Endothelial cell of umbilical vein (primary cell): ENCODE measurements around the gene AZI2.

Experiments
- CTCF ChIP-seq, 2 donors: IDR thresholded peaks; 1 replicate in 1 of 2; 2 replicates in 1 of 2; pipeline ENCODE4 v1.5.1; 2011; ENCODE audit warnings: low read length in 2 of 2, mild to moderate bottlenecking in 2 of 2, moderate library complexity in 2 of 2, control low read depth in 1 of 2, inconsistent platforms in 1 of 2, low read depth in 1 of 2; ENCODE audit not compliant: insufficient read depth in 1 of 2; ENCODE audit errors: extremely low read depth in 1 of 2
- EZH2 ChIP-seq: IDR thresholded peaks from 2 replicates; pipeline ENCODE4 v1.6.1; 2012; ENCODE audit warnings: borderline replicate concordance, low read depth, mild to moderate bottlenecking, moderate library complexity, low read length, inconsistent platforms; ENCODE audit not compliant: severe bottlenecking
- FOS ChIP-seq: IDR thresholded peaks from 2 replicates; pipeline ENCODE4 v1.6.1; 2011; ENCODE audit warnings: mild to moderate bottlenecking, low read length, moderate library complexity, borderline replicate concordance; ENCODE audit not compliant: insufficient read depth
- GATA2 ChIP-seq: IDR thresholded peaks from 2 replicates; pipeline ENCODE4 v1.7.0; 2011; ENCODE audit warnings: low read depth, mild to moderate bottlenecking, moderate library complexity, mixed read lengths, low read length; ENCODE audit not compliant: insufficient read length, insufficient read depth
- JUN ChIP-seq: IDR thresholded peaks from 2 replicates; pipeline ENCODE4 v1.6.1; 2011; ENCODE audit warnings: borderline replicate concordance, low read depth; ENCODE audit not compliant: insufficient read length, insufficient read depth
- MAX ChIP-seq: IDR thresholded peaks from 2 replicates; pipeline ENCODE4 v1.6.1; 2011; ENCODE audit not compliant: insufficient read depth, insufficient read length
- MYC ChIP-seq: IDR thresholded peaks from one replicate; pipeline ENCODE4 v1.6.1; 2011; ENCODE audit warnings: mild to moderate bottlenecking, low read depth, low read length
- POLR2A ChIP-seq: IDR thresholded peaks from 2 replicates; pipeline ENCODE4 v1.6.1; 2012; ENCODE audit warnings: low read depth, mild to moderate bottlenecking, control low read depth, low read length
- POLR2AphosphoS5 ChIP-seq: IDR thresholded peaks from 2 replicates; pipeline ENCODE4 v1.6.1; 2012; ENCODE audit warnings: low read depth, mild to moderate bottlenecking, control low read depth, low read length, moderate library complexity; ENCODE audit not compliant: insufficient read depth

GRCh38 chr3:28348629-28349468, at the start of gene AZI2, which contains the start of gene ZCWPW2:
- TF ChIP-seq CTCF (IDR thresholded peaks at IDR 0.05; ENCODE audit: extremely low read depth in 1 of 2, insufficient read depth in 1 of 2, low read depth in 1 of 2, low read length in 2 of 2) (peak in 1 of 2 donors; percentile 21), POLR2A (no peak), EZH2 (no peak), POLR2AphosphoS5 (peak; percentile 93), MAX (peak; percentile 23), FOS (no peak), JUN (no peak), GATA2 (no peak), MYC (no peak)
